ENCODE data around the gene GRPR. TPM values are rescaled to one million over a fixed set of nuclear protein-coding genes. Genes with fewer than 3 reads are reported as not detected.

GRPR gene
- total RNA-seq, 4 donors from 2014 or later, result not detected

- TF ChIP-seq, protein P1, sequence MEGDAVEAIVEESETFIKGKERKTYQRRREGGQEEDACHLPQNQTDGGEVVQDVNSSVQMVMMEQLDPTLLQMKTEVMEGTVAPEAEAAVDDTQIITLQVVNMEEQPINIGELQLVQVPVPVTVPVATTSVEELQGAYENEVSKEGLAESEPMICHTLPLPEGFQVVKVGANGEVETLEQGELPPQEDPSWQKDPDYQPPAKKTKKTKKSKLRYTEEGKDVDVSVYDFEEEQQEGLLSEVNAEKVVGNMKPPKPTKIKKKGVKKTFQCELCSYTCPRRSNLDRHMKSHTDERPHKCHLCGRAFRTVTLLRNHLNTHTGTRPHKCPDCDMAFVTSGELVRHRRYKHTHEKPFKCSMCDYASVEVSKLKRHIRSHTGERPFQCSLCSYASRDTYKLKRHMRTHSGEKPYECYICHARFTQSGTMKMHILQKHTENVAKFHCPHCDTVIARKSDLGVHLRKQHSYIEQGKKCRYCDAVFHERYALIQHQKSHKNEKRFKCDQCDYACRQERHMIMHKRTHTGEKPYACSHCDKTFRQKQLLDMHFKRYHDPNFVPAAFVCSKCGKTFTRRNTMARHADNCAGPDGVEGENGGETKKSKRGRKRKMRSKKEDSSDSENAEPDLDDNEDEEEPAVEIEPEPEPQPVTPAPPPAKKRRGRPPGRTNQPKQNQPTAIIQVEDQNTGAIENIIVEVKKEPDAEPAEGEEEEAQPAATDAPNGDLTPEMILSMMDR (IDR thresholded peaks at IDR 0.05), result no peak
- TF ChIP-seq POLR2A (IDR thresholded peaks at IDR 0.05), result no peak
- Histone ChIP-seq H3K27me3 (no peaks in the 10 kb centered on the region), H3K27ac (no peak overlapping the region), H3K9me3 (no peaks in the 10 kb centered on the region), H3K36me3 (no peaks in the 10 kb centered on the region), H3K4me1 (no peaks in the 10 kb centered on the region), H3K4me3 (no peak overlapping the region)
- WGBS, 2 donors, result 30 to 31% methylated on average over 2 to 3 of the region's 3 CpGs
- intact Hi-C loops (cut with DNase I), result no loop called here
- DNase-seq, result no peak
Measured at GRCh38 chrX:16186380-16187007, 63.1 kb downstream of the GRPR start.

GRCh38 chrX:16187024-16187760 is 63.8 kb downstream of the GRPR start:
- no peaks in the 10 kb centered on the region for H3K27me3 ChIP-seq

DNA sequence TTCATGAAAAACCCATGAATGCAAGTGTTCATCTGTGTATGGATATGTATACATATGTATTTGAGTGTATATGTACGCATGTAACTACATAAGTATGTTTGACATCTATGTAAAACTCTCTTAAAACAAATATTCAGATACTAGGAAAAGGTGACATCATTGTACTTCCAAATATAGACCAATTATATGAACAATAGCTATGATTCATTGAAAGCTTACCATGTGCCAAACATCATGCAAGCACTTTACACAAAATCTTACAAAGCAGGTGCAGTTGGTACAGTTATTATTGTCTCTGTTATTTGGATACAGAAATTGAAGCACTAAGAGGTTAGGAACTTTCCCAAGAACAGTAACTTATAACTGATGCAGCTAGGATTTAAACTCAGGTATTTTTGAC is 65.3 kb downstream of the GRPR start:
- Histone ChIP-seq H3K9me3 (no peaks in the 10 kb centered on the region), H3K36me3 (no peaks in the 10 kb centered on the region), H3K27ac (no peak overlapping the region), H3K4me3 (no peak overlapping the region), H3K4me1 (no peaks in the 10 kb centered on the region), H3K27me3 (no peaks in the 10 kb centered on the region)
- 35 to 78% methylated on average over 1 of the region's 1 CpG for WGBS, 2 donors
- no peak for TF ChIP-seq POLR2A (IDR thresholded peaks at IDR 0.05)
- TF ChIP-seq, protein P1 (IDR thresholded peaks at IDR 0.05), result no peak
- no peak for DNase-seq
- intact Hi-C loops (cut with DNase I), result no loop called here

More at GRCh38 chrX:16187024-16187760, 63.8 kb downstream of the GRPR start:
- no peak for TF ChIP-seq POLR2A (IDR thresholded peaks at IDR 0.05)
- TF ChIP-seq, protein P1 (IDR thresholded peaks at IDR 0.05), result no peak
- 41 to 48% methylated on average over 4 of the region's 4 CpGs for WGBS, 2 donors
- no peak for DNase-seq
- no peak overlapping the region for H3K4me3 ChIP-seq
- H3K4me1 ChIP-seq, result no peaks in the 10 kb centered on the region
- intact Hi-C loops (cut with DNase I), result no loop called here
- H3K36me3 ChIP-seq, result no peaks in the 10 kb centered on the region
- H3K27ac ChIP-seq, result no peak overlapping the region
- no peaks in the 10 kb centered on the region for H3K9me3 ChIP-seq

DNA sequence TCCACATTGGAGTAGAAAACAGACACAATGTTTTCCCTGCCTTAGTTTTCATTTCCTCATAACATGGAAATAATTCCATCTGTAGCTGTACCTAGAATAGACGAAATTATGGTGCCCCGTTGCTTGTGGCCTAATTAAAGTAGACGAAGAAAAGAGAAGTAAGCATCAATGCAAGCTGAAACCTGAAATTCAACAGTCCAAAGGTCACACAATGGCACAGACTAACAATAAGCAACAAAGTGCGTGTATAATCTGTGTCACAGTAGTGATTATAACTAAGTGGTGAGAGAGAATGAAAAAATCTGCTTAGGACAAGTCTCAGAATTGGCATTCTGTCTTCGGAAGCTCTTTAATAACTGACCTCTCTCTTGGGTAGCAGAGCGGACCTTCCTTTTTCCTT is 68.2 kb downstream of the GRPR start:
- intact Hi-C loops (cut with DNase I), result no loop called here
- no peak for DNase-seq
- TF ChIP-seq, protein P1 (IDR thresholded peaks at IDR 0.05), result no peak
- TF ChIP-seq POLR2A (IDR thresholded peaks at IDR 0.05), result no peak
- Histone ChIP-seq H3K9me3 (no peaks in the 10 kb centered on the region), H3K4me3 (no peak overlapping the region), H3K27me3 (no peaks in the 10 kb centered on the region), H3K27ac (no peak overlapping the region), H3K4me1 (no peaks in the 10 kb centered on the region), H3K36me3 (no peaks in the 10 kb centered on the region)
- WGBS, 2 donors, result 63 to 74% methylated on average over 6 of the region's 6 CpGs

- TF ChIP-seq POLR2A (IDR thresholded peaks at IDR 0.05), result no peak
- TF ChIP-seq, protein P1 (IDR thresholded peaks at IDR 0.05), result no peak
- no peaks in the 10 kb centered on the region for H3K36me3 ChIP-seq
- no peaks in the 10 kb centered on the region for H3K27me3 ChIP-seq
- no peaks in the 10 kb centered on the region for H3K9me3 ChIP-seq
- no peak for DNase-seq
- no peak overlapping the region for H3K4me3 ChIP-seq
- H3K27ac ChIP-seq, result no peak overlapping the region
- intact Hi-C loops (cut with DNase I), result no loop called here
- H3K4me1 ChIP-seq, result no peaks in the 10 kb centered on the region
Measured at GRCh38 chrX:16196829-16197228, 73.5 kb downstream of the GRPR start.
